NCI-H2171 (cell line): ENCODE data around the gene METTL1.
"Not testable (repeated sequence)": the region's sequence is repeated elsewhere in the genome, so short reads cannot be mapped to it uniquely, and the experiment has no call there.

Experiments used
- DNase-seq: peaks from one replicate; lab custom pipeline; 2025; lab: John Stamatoyannopoulos, UW

METTL1 gene

DNA sequence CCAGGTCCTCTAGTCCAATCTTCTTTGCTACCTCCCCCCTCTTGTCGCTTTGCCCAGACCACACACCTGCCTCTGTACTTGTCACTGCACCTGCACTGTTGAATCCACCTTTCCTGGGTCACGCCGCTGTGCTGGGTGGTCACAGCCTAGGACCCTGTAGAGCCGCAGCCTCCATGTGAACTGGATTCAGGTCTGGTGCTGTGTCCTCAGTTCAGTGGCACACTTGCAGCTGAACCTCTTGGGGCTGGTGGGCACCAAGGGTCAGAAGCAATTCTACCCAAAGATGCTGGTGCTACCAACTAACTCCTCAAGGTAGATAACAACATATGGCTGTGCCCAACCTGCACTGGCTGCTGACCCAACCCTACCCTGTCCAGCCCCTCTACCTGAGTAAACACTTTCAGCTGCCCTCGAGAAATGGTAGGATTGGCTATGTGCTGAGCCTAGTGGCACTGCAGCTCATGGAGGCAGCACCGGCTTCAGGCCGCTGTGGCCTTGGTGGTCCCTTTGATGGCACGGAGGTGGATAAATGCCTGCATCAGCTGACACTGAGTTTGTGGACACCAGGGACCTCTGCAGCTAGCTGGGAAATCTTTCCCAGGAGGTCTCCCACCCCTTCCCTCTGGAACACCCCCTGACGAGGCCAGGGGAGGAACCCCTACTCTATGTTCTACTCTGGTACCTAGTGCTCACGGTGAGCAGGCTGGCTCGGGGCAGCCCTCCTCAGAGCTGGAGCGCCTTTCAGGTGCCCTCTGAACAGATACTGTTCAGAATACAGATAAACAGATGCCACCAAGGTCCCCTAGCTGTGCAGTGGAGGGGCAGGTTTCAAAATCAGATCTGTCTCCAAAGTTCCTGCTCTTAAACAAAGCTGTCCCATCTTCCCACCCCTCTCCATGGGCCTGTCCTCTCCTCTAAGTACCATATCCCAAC lies 47.6 kb downstream of the METTL1 start:
- no peak for DNase-seq

DNA sequence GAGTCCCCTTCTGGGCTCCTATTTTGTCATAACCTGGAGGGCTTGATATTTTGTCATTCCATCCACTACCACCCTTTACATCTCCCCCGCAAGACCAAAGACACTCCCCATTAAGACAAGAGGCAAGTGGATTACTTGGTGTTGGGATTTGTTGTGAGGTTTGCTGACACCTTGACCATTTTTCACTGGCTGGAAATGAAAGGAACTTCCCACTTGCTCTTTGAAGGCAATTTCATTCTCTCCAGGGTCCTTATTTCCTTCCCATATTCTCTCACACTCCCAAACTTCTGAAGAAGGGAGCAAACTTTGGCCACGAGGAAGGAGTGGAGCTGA lies 48.3 kb downstream of the METTL1 start:
- DNase-seq, result no peak

DNA sequence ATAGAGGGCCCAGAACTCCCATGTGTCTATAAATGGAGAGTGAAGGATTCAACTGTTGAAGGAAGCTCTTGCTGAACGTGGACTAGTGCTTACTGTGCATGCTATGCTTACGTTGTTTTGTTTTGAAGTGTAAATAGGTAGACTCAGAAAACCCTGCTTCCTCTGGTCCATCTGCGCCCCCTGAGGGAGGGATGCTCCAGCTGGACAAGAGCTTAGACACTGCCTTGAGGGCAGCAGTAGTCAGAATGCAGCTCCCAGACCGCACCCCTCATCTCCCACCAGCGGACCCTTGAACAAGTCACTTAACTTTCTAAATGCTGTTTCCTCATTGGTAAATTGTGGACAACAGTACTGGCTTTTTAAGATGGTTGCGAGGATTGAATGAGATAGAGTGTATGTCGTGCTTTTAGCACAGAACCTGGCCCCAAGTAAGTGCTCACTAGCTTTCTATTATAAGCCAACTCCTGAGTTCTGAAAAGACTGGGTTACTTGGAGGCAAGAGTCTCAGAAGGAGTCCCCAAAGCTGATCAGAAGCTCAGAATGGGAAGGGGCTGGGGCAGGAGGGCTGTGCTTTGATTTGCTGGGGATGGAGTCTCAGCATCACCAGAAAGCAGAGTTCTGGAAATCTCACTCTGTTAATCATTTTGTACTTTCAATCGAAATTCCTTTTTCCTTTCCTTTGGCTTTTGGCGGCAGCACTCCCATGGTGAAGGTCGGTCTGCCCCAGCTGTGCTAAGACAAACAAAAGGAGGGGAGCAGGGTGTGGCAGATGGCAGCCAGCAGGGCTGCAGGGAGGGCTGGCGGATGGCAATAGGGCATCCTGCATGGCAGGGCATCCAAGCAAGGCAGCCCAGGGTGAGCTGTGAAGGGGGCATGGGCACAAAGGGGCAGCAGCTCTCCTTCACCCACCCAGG lies 48.9 kb downstream of the METTL1 start:
- peak; percentile 44 for DNase-seq

DNA sequence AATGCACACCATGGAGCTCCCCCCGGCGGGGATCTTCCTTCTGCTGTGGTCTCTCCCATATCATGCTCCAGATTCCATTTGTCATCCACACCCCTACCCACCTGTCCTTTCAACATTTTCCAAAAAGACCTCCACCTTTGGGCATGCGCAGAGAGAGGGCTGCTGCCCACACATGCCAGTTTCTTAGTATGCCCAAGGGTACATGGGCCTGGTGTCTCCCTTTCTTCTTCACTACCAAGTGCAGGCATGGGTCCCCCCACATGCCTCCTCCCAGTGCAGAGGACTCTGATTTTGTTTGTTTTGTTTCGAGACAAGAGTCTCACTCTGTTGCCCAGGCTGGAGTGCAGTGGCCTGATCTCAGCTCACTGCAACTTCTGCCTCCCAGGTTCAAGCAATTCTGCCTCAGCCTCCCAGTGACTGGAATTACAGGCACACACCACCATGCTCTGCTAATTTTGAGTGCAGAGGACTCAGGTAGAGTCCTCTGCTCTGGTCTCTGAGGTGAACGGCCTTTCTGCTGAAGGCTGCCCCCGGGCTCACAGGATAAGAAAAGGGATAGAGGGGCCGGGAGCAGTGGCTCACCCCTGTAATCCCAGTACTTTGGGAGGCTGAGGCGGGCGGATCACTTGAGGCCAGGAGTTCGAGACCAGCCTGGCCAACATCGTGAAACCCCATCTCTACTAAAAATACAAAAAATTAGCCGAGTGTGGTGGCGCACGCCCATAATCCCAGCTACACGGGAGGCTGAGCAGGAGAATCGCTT lies 49.9 kb downstream of the METTL1 start:
- DNase-seq, result not testable (repeated sequence)

DNA sequence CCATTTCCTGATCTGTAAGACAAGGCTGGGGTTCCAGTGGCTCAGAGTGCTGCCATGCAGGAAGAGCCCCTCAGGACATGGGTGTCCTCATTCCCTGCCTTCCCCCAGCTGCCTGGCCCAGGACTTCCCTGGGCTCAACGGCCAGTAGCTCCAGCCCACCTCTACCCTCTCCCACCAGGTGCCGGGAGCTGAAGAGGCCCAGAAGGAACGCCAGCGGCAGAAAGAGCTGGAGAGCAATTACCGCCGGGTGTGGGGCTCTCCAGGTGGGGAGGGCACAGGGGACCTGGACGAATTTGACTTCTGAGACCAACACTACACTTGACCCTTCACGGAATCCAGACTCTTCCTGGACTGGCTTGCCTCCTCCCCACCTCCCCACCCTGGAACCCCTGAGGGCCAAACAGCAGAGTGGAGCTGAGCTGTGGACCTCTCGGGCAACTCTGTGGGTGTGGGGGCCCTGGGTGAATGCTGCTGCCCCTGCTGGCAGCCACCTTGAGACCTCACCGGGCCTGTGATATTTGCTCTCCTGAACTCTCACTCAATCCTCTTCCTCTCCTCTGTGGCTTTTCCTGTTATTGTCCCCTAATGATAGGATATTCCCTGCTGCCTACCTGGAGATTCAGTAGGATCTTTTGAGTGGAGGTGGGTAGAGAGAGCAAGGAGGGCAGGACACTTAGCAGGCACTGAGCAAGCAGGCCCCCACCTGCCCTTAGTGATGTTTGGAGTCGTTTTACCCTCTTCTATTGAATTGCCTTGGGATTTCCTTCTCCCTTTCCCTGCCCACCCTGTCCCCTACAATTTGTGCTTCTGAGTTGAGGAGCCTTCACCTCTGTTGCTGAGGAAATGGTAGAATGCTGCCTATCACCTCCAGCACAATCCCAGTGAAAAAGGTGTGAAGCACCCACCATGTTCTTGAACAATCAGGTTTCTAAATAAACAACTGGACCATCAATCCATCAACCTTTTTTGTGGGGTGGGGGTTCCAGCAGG lies 51.0 kb downstream of the METTL1 start:
- no peak for DNase-seq

DNA sequence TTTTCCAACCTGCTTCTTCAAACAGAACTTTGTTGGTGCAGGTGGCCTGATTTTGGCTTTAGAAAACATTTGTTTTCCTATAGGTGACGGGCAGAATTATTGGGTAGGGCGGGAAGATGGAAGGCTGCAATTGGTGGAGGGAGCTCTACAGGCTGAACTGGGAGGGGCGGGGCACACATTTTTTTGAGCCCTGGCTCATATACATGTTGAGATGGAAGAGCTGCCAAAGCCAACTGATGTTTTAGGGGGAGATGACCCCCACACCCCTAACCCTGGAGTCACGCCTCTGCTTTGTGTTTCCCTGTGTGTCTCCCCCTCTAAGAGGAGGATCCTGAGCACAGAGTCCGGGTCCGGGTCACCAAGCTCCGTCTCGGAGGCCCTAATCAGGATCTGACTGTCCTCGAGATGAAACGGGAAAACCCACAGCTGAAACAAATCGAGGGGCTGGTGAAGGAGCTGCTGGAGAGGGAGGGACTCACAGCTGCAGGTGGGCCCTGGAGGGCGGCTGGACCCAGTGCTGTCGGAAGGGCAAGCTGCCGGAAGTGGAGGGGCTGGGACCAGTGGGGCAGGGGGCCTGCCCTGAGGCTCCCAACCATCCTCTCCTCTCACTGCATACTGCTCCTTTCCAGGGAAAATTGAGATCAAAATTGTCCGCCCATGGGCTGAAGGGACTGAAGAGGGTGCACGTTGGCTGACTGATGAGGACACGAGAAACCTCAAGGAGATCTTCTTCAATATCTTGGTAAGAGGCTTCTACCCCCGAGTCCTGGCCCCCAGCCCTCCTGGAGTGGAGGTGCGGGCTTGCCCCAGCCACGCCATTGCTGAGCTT lies 51.9 kb downstream of the METTL1 start:
- no peak for DNase-seq

DNA sequence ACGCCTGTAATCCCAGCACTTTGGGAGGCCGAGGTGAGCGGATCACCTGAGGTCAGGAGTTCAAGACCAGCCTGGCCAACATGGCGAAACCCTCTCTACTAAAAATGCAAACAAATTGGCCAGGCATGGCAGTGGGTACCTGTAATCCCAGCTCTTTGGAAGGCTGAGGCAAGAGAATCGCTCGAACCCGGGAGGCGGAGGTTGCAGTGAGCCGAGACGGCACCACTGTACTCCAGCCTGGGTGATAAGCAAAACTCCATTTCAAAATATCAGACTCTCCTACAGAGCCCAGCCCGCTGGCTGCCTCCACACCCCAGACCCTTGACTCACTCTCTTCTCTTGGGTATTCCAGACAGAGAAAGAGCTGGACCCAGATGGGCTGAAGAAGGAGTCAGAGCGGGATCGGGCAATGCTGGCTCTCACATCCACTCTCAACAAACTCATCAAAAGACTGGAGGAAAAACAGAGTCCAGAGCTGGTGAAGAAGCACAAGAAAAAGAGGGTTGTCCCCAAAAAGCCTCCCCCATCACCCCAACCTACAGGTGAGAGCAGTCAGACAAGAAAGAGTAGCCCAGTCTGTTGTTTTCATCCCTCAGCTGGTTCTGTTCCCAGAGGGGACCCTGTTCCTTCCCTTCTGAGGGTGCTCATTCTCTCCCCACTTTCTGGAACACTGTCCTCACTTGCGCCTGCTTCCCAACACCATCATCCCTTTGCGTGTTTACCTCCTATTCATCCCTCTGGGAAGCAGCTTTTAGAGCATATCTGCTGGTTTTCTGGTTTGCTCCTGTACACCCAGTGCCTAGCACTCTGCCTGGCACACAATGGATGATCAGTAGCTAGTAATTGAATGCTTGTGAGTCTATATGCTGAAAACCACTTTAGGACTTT lies 53.0 kb downstream of the METTL1 start:
- DNase-seq, result no peak
